ENCODE data around the gene ITGAL. TPM values are rescaled to one million over a fixed set of nuclear protein-coding genes. Genes with fewer than 3 reads are reported as not detected.

Gene ITGAL
- total RNA-seq, 1 experiment from 2014 or later = not detected

- H3K27ac ChIP-seq (ENCODE audit: low read depth, low read length, poor library complexity, severe bottlenecking) = peak within 1 kb of the TSS; percentile 96
- no peaks in the 10 kb centered on the region for H3K9me3 ChIP-seq (ENCODE audit: low read depth, low read length, poor library complexity, severe bottlenecking)
- H3K27me3 ChIP-seq (replicated peaks; ENCODE audit: insufficient read depth, low read depth, low read length, poor library complexity) = no peaks in the 10 kb centered on the region
- no TSS peak for BruUV-seq (replicated peaks)
- POLR2A ChIA-PET (ENCODE audit: low non-redundant PET) = interaction anchor here (0.7 kb wide), 1 partner anchor 150 kb away, joined by 4 read pairs; no protein-coding TSS in a partner anchor
- CTCF ChIA-PET = interaction anchor here (1.8 kb wide), 1 partner anchor 16 kb away, joined by 8 read pairs; the partner anchor contains the start of gene DCTPP1
- peaks cover 14% of the 10 kb centered on the region for H3K4me1 ChIP-seq (ENCODE audit: insufficient read depth, low read length, poor library complexity, severe bottlenecking)
- TF ChIP-seq CTCF (conservative IDR thresholded peaks at IDR 0.05; ENCODE audit: low read depth, low read length) = peak; percentile 57
- TF ChIP-seq EZH2 (IDR thresholded peaks at IDR 0.05; ENCODE audit: borderline replicate concordance, low read depth, low read length, poor library complexity, severe bottlenecking) = no peak
- H3K4me3 ChIP-seq (ENCODE audit: low read depth, low read length, poor library complexity, severe bottlenecking) = peak within 1 kb of the TSS; percentile 95
- intact Hi-C loops (cut with micrococcal nuclease; ENCODE audit: unreplicated experiment) = loop anchor here (10.0 kb wide), 1 partner anchor 49 kb away; no protein-coding TSS in a partner anchor
- H3K36me3 ChIP-seq (ENCODE audit: insufficient read depth, low read length, poor library complexity, severe bottlenecking) = peaks cover 7% of the 10 kb centered on the region
- peak; percentile 99 for DNase-seq (ENCODE audit: low spot score)
These were observed 26.9 kb upstream of the ITGAL start, which contains the start of gene SEPHS2 for GRCh38 chr16:30445408-30446202. Gene SEPHS2, minus strand, starts transcription at chr16:30445874. Its CDS starts 147 bp downstream, at chr16:30445727.

- intact Hi-C loops (cut with micrococcal nuclease; ENCODE audit: unreplicated experiment) = loop anchor here (10.0 kb wide), 1 partner anchor 49 kb away; no protein-coding TSS in a partner anchor
- POLR2A ChIA-PET (ENCODE audit: low non-redundant PET) = no interaction called here
- CTCF ChIA-PET = no interaction called here
These were observed 26.3 kb upstream of the ITGAL start for GRCh38 chr16:30446203-30446595.

More at GRCh38 chr16:30446203-30446595, 26.3 kb upstream of the ITGAL start:
- TSS peak; percentile 76 for BruUV-seq (replicated peaks)
- Histone ChIP-seq H3K36me3 (ENCODE audit: insufficient read depth, low read length, poor library complexity, severe bottlenecking) (peaks cover 7% of the 10 kb centered on the region), H3K4me1 (ENCODE audit: insufficient read depth, low read length, poor library complexity, severe bottlenecking) (peaks cover 14% of the 10 kb centered on the region), H3K9me3 (ENCODE audit: low read depth, low read length, poor library complexity, severe bottlenecking) (no peaks in the 10 kb centered on the region), H3K27me3 (replicated peaks; ENCODE audit: insufficient read depth, low read depth, low read length, poor library complexity) (no peaks in the 10 kb centered on the region), H3K27ac (ENCODE audit: low read depth, low read length, poor library complexity, severe bottlenecking) (peak overlapping the region; percentile 96), H3K4me3 (ENCODE audit: low read depth, low read length, poor library complexity, severe bottlenecking) (peak overlapping the region; percentile 95)
- DNase-seq (ENCODE audit: low spot score) = no peak
- no peak for TF ChIP-seq CTCF (conservative IDR thresholded peaks at IDR 0.05; ENCODE audit: low read depth, low read length)
- TF ChIP-seq EZH2 (IDR thresholded peaks at IDR 0.05; ENCODE audit: borderline replicate concordance, low read depth, low read length, poor library complexity, severe bottlenecking) = no peak

Measured in A673 (cell line).